ENCODE measurements around the gene RPP30. TPM values are rescaled to one million over a fixed set of nuclear protein-coding genes. Genes with fewer than 3 reads are reported as not detected.
"Not testable (repeated sequence)": the region's sequence is repeated elsewhere in the genome, so short reads cannot be mapped to it uniquely, and the experiment has no call there.

Gene RPP30
- total and polyA plus RNA-seq, 2 donors from 2014 or later = 26.5 to 42.9 TPM

GRCh38 chr10:90889636-90890035 is 17.9 kb downstream of the RPP30 start:
- peaks cover 4 to 39% (median 16%) of the 10 kb centered on the region in 3 donors for H3K36me3 ChIP-seq (ENCODE audit: control insufficient read depth in 2 of 3, insufficient read depth in 3 of 3, low read length in 3 of 3)
- FAIRE-seq (no peak), DNase-seq (no peak)
- TF ChIP-seq CTCF (IDR thresholded peaks at IDR 0.05; ENCODE audit: borderline replicate concordance, extremely low read depth, insufficient read depth) = no peak
- no peaks in the 10 kb centered on the region for H3K9me3 ChIP-seq (ENCODE audit: control insufficient read depth in 2 of 3, insufficient read depth in 1 of 3, low read length in 3 of 3)
- H3K4me1 ChIP-seq (ENCODE audit: control insufficient read depth in 2 of 3, insufficient read depth in 2 of 3, low read depth in 1 of 3, low read length in 3 of 3) = no peaks in the 10 kb centered on the region
- H3K4me3 ChIP-seq (ENCODE audit: low read length in 3 of 3) = no peak overlapping the region
- no peaks in the 10 kb centered on the region for H3K27me3 ChIP-seq (ENCODE audit: control insufficient read depth, insufficient read depth, low read length)
- no peak overlapping the region for H3K27ac ChIP-seq (ENCODE audit: low read depth in 2 of 2, low read length in 2 of 2)
- no peak overlapping the region for H3K9ac ChIP-seq (ENCODE audit: low read length in 3 of 3)
- intact Hi-C loops (cut with DNase I) = no loop called here

- DNase-seq (no peak), FAIRE-seq (no peak)
- Histone ChIP-seq H3K27ac (ENCODE audit: low read depth in 2 of 2, low read length in 2 of 2) (no peak overlapping the region), H3K27me3 (ENCODE audit: control insufficient read depth, insufficient read depth, low read length) (no peaks in the 10 kb centered on the region), H3K4me1 (ENCODE audit: control insufficient read depth in 2 of 3, insufficient read depth in 2 of 3, low read depth in 1 of 3, low read length in 3 of 3) (no peaks in the 10 kb centered on the region), H3K9ac (ENCODE audit: low read length in 3 of 3) (no peak overlapping the region), H3K4me3 (ENCODE audit: low read length in 3 of 3) (no peak overlapping the region), H3K36me3 (ENCODE audit: control insufficient read depth in 2 of 3, insufficient read depth in 3 of 3, low read length in 3 of 3) (peaks cover 4 to 43% (median 16%) of the 10 kb centered on the region in 3 donors), H3K9me3 (ENCODE audit: control insufficient read depth in 2 of 3, insufficient read depth in 1 of 3, low read length in 3 of 3) (no peaks in the 10 kb centered on the region)
- no peak for TF ChIP-seq CTCF (IDR thresholded peaks at IDR 0.05; ENCODE audit: borderline replicate concordance, extremely low read depth, insufficient read depth)
- intact Hi-C loops (cut with DNase I) = no loop called here
Observed at GRCh38 chr10:90890347-90890746, 18.6 kb downstream of the RPP30 start.

GRCh38 chr10:90893190-90893589 is 21.4 kb downstream of the RPP30 start:
- peaks cover 4 to 35% (median 14%) of the 10 kb centered on the region in 3 donors for H3K36me3 ChIP-seq (ENCODE audit: control insufficient read depth in 2 of 3, insufficient read depth in 3 of 3, low read length in 3 of 3)
- no peaks in the 10 kb centered on the region for H3K9me3 ChIP-seq (ENCODE audit: control insufficient read depth in 2 of 3, insufficient read depth in 1 of 3, low read length in 3 of 3)
- no peak overlapping the region for H3K9ac ChIP-seq (ENCODE audit: low read length in 3 of 3)
- H3K27ac ChIP-seq (ENCODE audit: low read depth in 2 of 2, low read length in 2 of 2) = no peak overlapping the region
- DNase-seq (no peak), FAIRE-seq (no peak)
- H3K4me3 ChIP-seq (ENCODE audit: low read length in 3 of 3) = no peak overlapping the region
- H3K4me1 ChIP-seq (ENCODE audit: control insufficient read depth in 2 of 3, insufficient read depth in 2 of 3, low read depth in 1 of 3, low read length in 3 of 3) = no peaks in the 10 kb centered on the region
- intact Hi-C loops (cut with DNase I) = no loop called here
- no peak for TF ChIP-seq CTCF (IDR thresholded peaks at IDR 0.05; ENCODE audit: borderline replicate concordance, extremely low read depth, insufficient read depth)
- no peaks in the 10 kb centered on the region for H3K27me3 ChIP-seq (ENCODE audit: control insufficient read depth, insufficient read depth, low read length)

GRCh38 chr10:90896916-90897315 is 25.1 kb downstream of the RPP30 start:
- H3K4me3 ChIP-seq (ENCODE audit: low read length in 3 of 3); FAIRE-seq; H3K27ac ChIP-seq (ENCODE audit: low read depth in 2 of 2, low read length in 2 of 2); intact Hi-C loops (cut with DNase I); DNase-seq; H3K9me3 ChIP-seq (ENCODE audit: control insufficient read depth in 2 of 3, insufficient read depth in 1 of 3, low read length in 3 of 3); H3K4me1 ChIP-seq (ENCODE audit: control insufficient read depth in 2 of 3, insufficient read depth in 2 of 3, low read depth in 1 of 3, low read length in 3 of 3); H3K9ac ChIP-seq (ENCODE audit: low read length in 3 of 3); H3K27me3 ChIP-seq (ENCODE audit: control insufficient read depth, insufficient read depth, low read length): not testable (repeated sequence)
- H3K36me3 ChIP-seq (ENCODE audit: control insufficient read depth in 2 of 3, insufficient read depth in 3 of 3, low read length in 3 of 3) = peaks cover 0 to 27% (median 8%) of the 10 kb centered on the region in 3 donors
